Measurements from ENCODE around the gene FNBP1. TPM values are rescaled to one million over a fixed set of nuclear protein-coding genes. Genes with fewer than 3 reads are reported as not detected.

FNBP1 gene
- total RNA-seq, 1 experiment from 2014 or later = 53.6 TPM

DNA sequence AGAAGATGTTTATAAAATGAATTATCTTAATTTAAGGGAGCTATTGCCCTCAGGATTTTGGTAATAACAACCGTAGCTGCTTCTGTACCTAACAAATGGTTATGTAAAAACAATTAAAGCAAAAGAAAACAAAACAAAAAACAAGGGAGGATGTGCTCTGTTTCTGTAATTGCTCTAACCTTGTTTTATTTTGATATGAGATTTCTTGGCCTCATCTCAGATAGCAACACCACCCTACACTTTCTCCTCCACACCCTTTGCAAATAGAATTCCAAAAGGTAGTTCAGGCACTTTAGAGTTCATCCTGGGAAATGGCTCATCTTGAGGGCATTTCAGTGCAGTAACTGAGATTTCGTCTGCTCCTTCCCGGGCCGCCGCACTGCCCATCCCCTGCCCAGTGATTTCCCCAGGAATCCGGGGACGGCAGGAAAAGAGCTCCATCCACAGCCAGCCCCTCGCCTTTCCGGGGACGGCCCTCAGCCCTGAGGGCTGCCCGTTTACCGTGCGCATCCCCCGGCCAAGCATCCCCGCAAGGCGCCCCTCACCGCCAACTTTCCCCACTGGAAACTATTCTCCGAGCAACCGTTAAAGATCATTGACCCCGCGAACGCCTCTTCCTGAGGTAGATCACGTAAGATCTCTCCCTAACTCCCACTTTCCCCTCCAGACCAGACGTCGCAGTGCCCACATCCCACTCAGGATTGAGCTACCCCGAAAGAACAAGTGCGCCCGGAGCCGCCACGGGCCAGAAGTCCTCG lies 1.2 kb downstream of the FNBP1 start:
- TSS peak; percentile 78 for BruUV-seq (replicated peaks)
- CTCF ChIA-PET = interaction anchor here (0.7 kb wide), 2 partner anchors 16 to 31 kb away, joined by 3 to 4 read pairs; no protein-coding TSS in a partner anchor
- in situ Hi-C loops (cut with HindIII; ENCODE audit: low pct_unique_long_range_greater_than_20kb, low sequenced_read_pairs) = no loop called here
- no peaks in the 10 kb centered on the region for H3K27me3 ChIP-seq (ENCODE audit: control insufficient read depth, insufficient read depth, low read length)
- peaks cover 25% of the 10 kb centered on the region for H3K4me1 ChIP-seq (ENCODE audit: control insufficient read depth, insufficient read depth, low read length)
- POLR2A ChIA-PET = interaction anchor here (0.6 to 0.7 kb wide), 3 partner anchors 38 to 238 kb away, joined by 3 to 4 read pairs (median 3); no protein-coding TSS in a partner anchor
- TF ChIP-seq POLR2AphosphoS5 (IDR thresholded peaks at IDR 0.05; ENCODE audit: low read depth, low read length) (no peak), SIN3A (IDR thresholded peaks at IDR 0.05; ENCODE audit: borderline replicate concordance, insufficient read depth, low read depth, low read length) (no peak), TCF7L2 (IDR thresholded peaks at IDR 0.05; ENCODE audit: low read depth, low read length) (no peak)
- TF ChIP-seq, protein P1, sequence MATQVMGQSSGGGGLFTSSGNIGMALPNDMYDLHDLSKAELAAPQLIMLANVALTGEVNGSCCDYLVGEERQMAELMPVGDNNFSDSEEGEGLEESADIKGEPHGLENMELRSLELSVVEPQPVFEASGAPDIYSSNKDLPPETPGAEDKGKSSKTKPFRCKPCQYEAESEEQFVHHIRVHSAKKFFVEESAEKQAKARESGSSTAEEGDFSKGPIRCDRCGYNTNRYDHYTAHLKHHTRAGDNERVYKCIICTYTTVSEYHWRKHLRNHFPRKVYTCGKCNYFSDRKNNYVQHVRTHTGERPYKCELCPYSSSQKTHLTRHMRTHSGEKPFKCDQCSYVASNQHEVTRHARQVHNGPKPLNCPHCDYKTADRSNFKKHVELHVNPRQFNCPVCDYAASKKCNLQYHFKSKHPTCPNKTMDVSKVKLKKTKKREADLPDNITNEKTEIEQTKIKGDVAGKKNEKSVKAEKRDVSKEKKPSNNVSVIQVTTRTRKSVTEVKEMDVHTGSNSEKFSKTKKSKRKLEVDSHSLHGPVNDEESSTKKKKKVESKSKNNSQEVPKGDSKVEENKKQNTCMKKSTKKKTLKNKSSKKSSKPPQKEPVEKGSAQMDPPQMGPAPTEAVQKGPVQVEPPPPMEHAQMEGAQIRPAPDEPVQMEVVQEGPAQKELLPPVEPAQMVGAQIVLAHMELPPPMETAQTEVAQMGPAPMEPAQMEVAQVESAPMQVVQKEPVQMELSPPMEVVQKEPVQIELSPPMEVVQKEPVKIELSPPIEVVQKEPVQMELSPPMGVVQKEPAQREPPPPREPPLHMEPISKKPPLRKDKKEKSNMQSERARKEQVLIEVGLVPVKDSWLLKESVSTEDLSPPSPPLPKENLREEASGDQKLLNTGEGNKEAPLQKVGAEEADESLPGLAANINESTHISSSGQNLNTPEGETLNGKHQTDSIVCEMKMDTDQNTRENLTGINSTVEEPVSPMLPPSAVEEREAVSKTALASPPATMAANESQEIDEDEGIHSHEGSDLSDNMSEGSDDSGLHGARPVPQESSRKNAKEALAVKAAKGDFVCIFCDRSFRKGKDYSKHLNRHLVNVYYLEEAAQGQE (IDR thresholded peaks at IDR 0.05; ENCODE audit: insufficient read depth in 1 of 2, low read depth in 2 of 2, low read length in 1 of 2) = no peak
- TF ChIP-seq, protein P2, sequence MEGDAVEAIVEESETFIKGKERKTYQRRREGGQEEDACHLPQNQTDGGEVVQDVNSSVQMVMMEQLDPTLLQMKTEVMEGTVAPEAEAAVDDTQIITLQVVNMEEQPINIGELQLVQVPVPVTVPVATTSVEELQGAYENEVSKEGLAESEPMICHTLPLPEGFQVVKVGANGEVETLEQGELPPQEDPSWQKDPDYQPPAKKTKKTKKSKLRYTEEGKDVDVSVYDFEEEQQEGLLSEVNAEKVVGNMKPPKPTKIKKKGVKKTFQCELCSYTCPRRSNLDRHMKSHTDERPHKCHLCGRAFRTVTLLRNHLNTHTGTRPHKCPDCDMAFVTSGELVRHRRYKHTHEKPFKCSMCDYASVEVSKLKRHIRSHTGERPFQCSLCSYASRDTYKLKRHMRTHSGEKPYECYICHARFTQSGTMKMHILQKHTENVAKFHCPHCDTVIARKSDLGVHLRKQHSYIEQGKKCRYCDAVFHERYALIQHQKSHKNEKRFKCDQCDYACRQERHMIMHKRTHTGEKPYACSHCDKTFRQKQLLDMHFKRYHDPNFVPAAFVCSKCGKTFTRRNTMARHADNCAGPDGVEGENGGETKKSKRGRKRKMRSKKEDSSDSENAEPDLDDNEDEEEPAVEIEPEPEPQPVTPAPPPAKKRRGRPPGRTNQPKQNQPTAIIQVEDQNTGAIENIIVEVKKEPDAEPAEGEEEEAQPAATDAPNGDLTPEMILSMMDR (IDR thresholded peaks at IDR 0.05) = no peak
- intact Hi-C loops (cut with micrococcal nuclease; ENCODE audit: unreplicated experiment) = no loop called here
- H3K27ac ChIP-seq (ENCODE audit: low read length) = peak overlapping the region; percentile 79
- H3K9me3 ChIP-seq (ENCODE audit: control insufficient read depth, insufficient read depth, low read depth, low read length) = no peaks in the 10 kb centered on the region
- 0 out of 2 replicates have a peak, but pooled peaks have one; percentile 8 for ATAC-seq
- peak overlapping the region; percentile 73 to 82 for H3K4me3 ChIP-seq (ENCODE audit: low read depth in 2 of 2, low read length in 2 of 2)
- H3K36me3 ChIP-seq (ENCODE audit: control insufficient read depth, insufficient read depth, low read length) = peaks cover 3% of the 10 kb centered on the region; the same call in 1 of the 2 replicates
- no peak for DNase-seq (ENCODE audit: low read depth, low spot score)

DNA sequence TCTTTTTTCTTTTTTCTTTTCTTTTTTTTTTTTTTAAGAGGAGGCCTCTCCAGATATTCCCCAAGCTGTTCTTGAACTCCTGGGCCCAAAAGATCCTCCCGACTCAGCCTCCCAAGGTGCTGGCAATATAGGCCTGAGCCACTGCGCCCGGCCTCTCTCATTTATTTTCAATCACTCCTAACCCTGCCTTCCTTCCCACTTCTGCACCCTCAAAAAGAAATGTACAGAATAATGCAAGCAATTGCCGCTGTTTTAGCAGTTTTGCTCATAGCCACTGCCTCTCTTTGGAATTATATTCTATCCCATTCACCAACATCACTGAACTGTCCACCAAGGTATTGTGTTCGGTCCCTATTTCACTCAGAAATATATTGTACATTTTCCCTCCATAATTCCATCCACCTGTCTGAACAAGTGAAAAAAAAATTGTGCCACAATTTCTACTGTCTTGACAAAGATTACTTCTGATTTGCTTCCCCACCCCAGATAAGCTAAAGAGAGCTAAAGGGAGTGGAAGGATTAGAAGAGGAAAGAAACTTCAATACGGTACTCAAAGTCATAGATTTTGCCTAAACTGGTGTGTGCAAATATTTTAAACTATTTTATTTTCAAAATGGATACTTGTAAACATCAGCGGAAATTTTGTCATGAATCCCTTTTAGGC lies 1.9 kb downstream of the FNBP1 start:
- CTCF ChIA-PET = interaction anchor here (0.7 kb wide), 2 partner anchors 17 to 30 kb away, joined by 3 to 4 read pairs; no protein-coding TSS in a partner anchor
- in situ Hi-C loops (cut with HindIII; ENCODE audit: low pct_unique_long_range_greater_than_20kb, low sequenced_read_pairs) = no loop called here

More for the DNA sequence above, 1.9 kb downstream of the FNBP1 start:
- H3K27ac ChIP-seq (ENCODE audit: low read length) = peak overlapping the region; percentile 79
- H3K36me3 ChIP-seq (ENCODE audit: control insufficient read depth, insufficient read depth, low read length) = peaks cover 3% of the 10 kb centered on the region; the same call in 1 of the 2 replicates
- BruUV-seq (replicated peaks) = no TSS peak
- POLR2A ChIA-PET = interaction anchor here (0.6 to 0.7 kb wide), 2 partner anchors 210 to 237 kb away, joined by 3 to 4 read pairs; no protein-coding TSS in a partner anchor
- peak overlapping the region; percentile 73 to 82 for H3K4me3 ChIP-seq (ENCODE audit: low read depth in 2 of 2, low read length in 2 of 2)
- H3K4me1 ChIP-seq (ENCODE audit: control insufficient read depth, insufficient read depth, low read length) = peaks cover 30% of the 10 kb centered on the region
- TF ChIP-seq TCF7L2 (IDR thresholded peaks at IDR 0.05; ENCODE audit: low read depth, low read length) (no peak), POLR2AphosphoS5 (IDR thresholded peaks at IDR 0.05; ENCODE audit: low read depth, low read length) (no peak), SIN3A (IDR thresholded peaks at IDR 0.05; ENCODE audit: borderline replicate concordance, insufficient read depth, low read depth, low read length) (no peak)
- TF ChIP-seq, protein P1 (IDR thresholded peaks at IDR 0.05; ENCODE audit: insufficient read depth in 1 of 2, low read depth in 2 of 2, low read length in 1 of 2) = no peak
- TF ChIP-seq, protein P2 (IDR thresholded peaks at IDR 0.05) = no peak
- DNase-seq (ENCODE audit: low read depth, low spot score) = no peak
- no peak for ATAC-seq
- no peaks in the 10 kb centered on the region for H3K27me3 ChIP-seq (ENCODE audit: control insufficient read depth, insufficient read depth, low read length)
- intact Hi-C loops (cut with micrococcal nuclease; ENCODE audit: unreplicated experiment) = no loop called here
- H3K9me3 ChIP-seq (ENCODE audit: control insufficient read depth, insufficient read depth, low read depth, low read length) = no peaks in the 10 kb centered on the region
